Measurements from ENCODE around the gene PIAS1.

PIAS1 gene

GRCh38 chr15:68145706-68146105 is 91.6 kb downstream of the PIAS1 start:
- TF ChIP-seq SIN3A (IDR thresholded peaks at IDR 0.05; ENCODE audit: borderline replicate concordance, insufficient read depth, low read length), result no peak
- no peak for TF ChIP-seq TAF1 (IDR thresholded peaks at IDR 0.05; ENCODE audit: borderline replicate concordance, insufficient read depth, low read length)
- TF ChIP-seq, protein P1, sequence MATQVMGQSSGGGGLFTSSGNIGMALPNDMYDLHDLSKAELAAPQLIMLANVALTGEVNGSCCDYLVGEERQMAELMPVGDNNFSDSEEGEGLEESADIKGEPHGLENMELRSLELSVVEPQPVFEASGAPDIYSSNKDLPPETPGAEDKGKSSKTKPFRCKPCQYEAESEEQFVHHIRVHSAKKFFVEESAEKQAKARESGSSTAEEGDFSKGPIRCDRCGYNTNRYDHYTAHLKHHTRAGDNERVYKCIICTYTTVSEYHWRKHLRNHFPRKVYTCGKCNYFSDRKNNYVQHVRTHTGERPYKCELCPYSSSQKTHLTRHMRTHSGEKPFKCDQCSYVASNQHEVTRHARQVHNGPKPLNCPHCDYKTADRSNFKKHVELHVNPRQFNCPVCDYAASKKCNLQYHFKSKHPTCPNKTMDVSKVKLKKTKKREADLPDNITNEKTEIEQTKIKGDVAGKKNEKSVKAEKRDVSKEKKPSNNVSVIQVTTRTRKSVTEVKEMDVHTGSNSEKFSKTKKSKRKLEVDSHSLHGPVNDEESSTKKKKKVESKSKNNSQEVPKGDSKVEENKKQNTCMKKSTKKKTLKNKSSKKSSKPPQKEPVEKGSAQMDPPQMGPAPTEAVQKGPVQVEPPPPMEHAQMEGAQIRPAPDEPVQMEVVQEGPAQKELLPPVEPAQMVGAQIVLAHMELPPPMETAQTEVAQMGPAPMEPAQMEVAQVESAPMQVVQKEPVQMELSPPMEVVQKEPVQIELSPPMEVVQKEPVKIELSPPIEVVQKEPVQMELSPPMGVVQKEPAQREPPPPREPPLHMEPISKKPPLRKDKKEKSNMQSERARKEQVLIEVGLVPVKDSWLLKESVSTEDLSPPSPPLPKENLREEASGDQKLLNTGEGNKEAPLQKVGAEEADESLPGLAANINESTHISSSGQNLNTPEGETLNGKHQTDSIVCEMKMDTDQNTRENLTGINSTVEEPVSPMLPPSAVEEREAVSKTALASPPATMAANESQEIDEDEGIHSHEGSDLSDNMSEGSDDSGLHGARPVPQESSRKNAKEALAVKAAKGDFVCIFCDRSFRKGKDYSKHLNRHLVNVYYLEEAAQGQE (IDR thresholded peaks at IDR 0.05; ENCODE audit: insufficient read depth in 1 of 2, low read depth in 2 of 2, low read length in 2 of 2), result no peak
- no peak for TF ChIP-seq POLR2AphosphoS5 (IDR thresholded peaks at IDR 0.05; ENCODE audit: low read depth, low read length)
- TF ChIP-seq FOXP2 (optimal IDR thresholded peaks at IDR 0.05; ENCODE audit: borderline replicate concordance, extremely low read depth, extremely low read length, insufficient read depth), result no peak

GRCh38 chr15:68148039-68148438 is 93.9 kb downstream of the PIAS1 start:
- TF ChIP-seq POLR2AphosphoS5 (IDR thresholded peaks at IDR 0.05; ENCODE audit: low read depth, low read length), result no peak
- no peak for TF ChIP-seq TAF1 (IDR thresholded peaks at IDR 0.05; ENCODE audit: borderline replicate concordance, insufficient read depth, low read length)
- no peak for TF ChIP-seq SIN3A (IDR thresholded peaks at IDR 0.05; ENCODE audit: borderline replicate concordance, insufficient read depth, low read length)
- TF ChIP-seq FOXP2 (optimal IDR thresholded peaks at IDR 0.05; ENCODE audit: borderline replicate concordance, extremely low read depth, extremely low read length, insufficient read depth), result no peak
- TF ChIP-seq, protein P1 (IDR thresholded peaks at IDR 0.05; ENCODE audit: insufficient read depth in 1 of 2, low read depth in 2 of 2, low read length in 2 of 2), result no peak

DNA sequence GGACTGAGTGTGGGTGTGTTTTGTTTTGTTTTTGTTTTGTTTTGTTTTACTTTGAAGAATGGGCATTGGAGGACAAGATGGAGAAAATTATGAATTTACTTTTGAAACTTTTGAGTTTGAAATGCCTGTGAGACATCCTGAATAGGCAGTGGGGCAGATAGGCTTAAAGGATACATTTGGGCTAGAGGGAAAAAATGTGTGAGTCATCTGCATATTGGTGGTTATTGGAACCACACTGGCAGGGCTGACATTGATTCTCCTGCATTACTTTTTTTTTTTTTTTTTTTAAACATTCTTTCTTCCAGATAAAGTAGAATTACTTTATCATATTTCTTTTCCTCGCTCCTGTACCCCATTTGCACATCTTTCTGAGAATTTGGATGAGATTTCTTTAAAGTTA is 94.9 kb downstream of the PIAS1 start:
- TF ChIP-seq POLR2AphosphoS5 (IDR thresholded peaks at IDR 0.05; ENCODE audit: low read depth, low read length) (no peak), FOXP2 (optimal IDR thresholded peaks at IDR 0.05; ENCODE audit: borderline replicate concordance, extremely low read depth, extremely low read length, insufficient read depth) (no peak), TAF1 (IDR thresholded peaks at IDR 0.05; ENCODE audit: borderline replicate concordance, insufficient read depth, low read length) (no peak), SIN3A (IDR thresholded peaks at IDR 0.05; ENCODE audit: borderline replicate concordance, insufficient read depth, low read length) (no peak)
- TF ChIP-seq, protein P1 (IDR thresholded peaks at IDR 0.05; ENCODE audit: insufficient read depth in 1 of 2, low read depth in 2 of 2, low read length in 2 of 2), result no peak

- TF ChIP-seq POLR2AphosphoS5 (IDR thresholded peaks at IDR 0.05; ENCODE audit: low read depth, low read length) (no peak), TAF1 (IDR thresholded peaks at IDR 0.05; ENCODE audit: borderline replicate concordance, insufficient read depth, low read length) (no peak), FOXP2 (optimal IDR thresholded peaks at IDR 0.05; ENCODE audit: borderline replicate concordance, extremely low read depth, extremely low read length, insufficient read depth) (no peak), SIN3A (IDR thresholded peaks at IDR 0.05; ENCODE audit: borderline replicate concordance, insufficient read depth, low read length) (no peak)
- TF ChIP-seq, protein P1 (IDR thresholded peaks at IDR 0.05; ENCODE audit: insufficient read depth in 1 of 2, low read depth in 2 of 2, low read length in 2 of 2), result no peak
Observed at GRCh38 chr15:68150187-68150586, 96.1 kb downstream of the PIAS1 start.

- TF ChIP-seq, protein P1 (IDR thresholded peaks at IDR 0.05; ENCODE audit: insufficient read depth in 1 of 2, low read depth in 2 of 2, low read length in 2 of 2), result no peak
- no peak for TF ChIP-seq SIN3A (IDR thresholded peaks at IDR 0.05; ENCODE audit: borderline replicate concordance, insufficient read depth, low read length)
Observed at GRCh38 chr15:68151277-68151676, 97.2 kb downstream of the PIAS1 start.

All from PFSK-1 (cell line).